Neural crest cell (in vitro differentiated cells): ENCODE measurements around the gene C14orf119. TPM values are rescaled to one million over a fixed set of nuclear protein-coding genes. Genes with fewer than 3 reads are reported as not detected.

Experiments
- DNase-seq: peaks from one replicate; pipeline ENCODE4 v3.0.0; 2021; ENCODE audit warnings: low read depth, mixed read lengths, low spot score
- H3K27ac Mint-ChIP-seq: one replicate; pipeline ENCODE4 v1.8.0; 2021; ENCODE audit warnings: mild to moderate bottlenecking, mixed read lengths; ENCODE audit not compliant: unreplicated experiment
- H3K27me3 Mint-ChIP-seq: 2 replicates; pipeline ENCODE4 v1.8.0; 2021; ENCODE audit warnings: low read depth, mild to moderate bottlenecking, mixed read lengths
- H3K36me3 Mint-ChIP-seq: 2 replicates; pipeline ENCODE4 v1.8.0; 2021; ENCODE audit warnings: low read depth, mild to moderate bottlenecking, mixed read lengths
- H3K4me1 Mint-ChIP-seq: 2 replicates; pipeline ENCODE4 v1.8.0; 2021; ENCODE audit warnings: mixed read lengths
- H3K4me3 Mint-ChIP-seq: one replicate; pipeline ENCODE4 v1.8.0; 2021; ENCODE audit warnings: mild to moderate bottlenecking, mixed read lengths
- H3K9me3 Mint-ChIP-seq: 2 replicates; pipeline ENCODE4 v1.8.0; 2021; ENCODE audit warnings: mixed read lengths
- total RNA-seq: library from RNA; stranded (reverse); gene quantifications from 2 replicates; pipeline ENCODE4 v1.2.1, GENCODE V29; 2021
- TF ChIP-seq, protein P1 (sequence below): fragments of 200-600 bp; sonication (generic); conservative IDR thresholded peaks from 2 replicates; pipeline ENCODE4 v1.5.0; 2021; ENCODE audit warnings: antibody characterized with exemption, mild to moderate bottlenecking

C14orf119 gene
- total RNA-seq, 1 donor from 2014 or later: 48.6 TPM

GRCh38 chr14:23076785-23077408 is 18.4 kb upstream of the C14orf119 start:
- Mint-ChIP-seq H3K4me1 (peaks cover 10% of the 10 kb centered on the region), H3K36me3 (peaks cover 11% of the 10 kb centered on the region), H3K9me3 (no peaks in the 10 kb centered on the region), H3K4me3 (no peak overlapping the region), H3K27me3 (no peaks in the 10 kb centered on the region), H3K27ac (no peak overlapping the region)
- DNase-seq: no peak
- TF ChIP-seq, protein P1, sequence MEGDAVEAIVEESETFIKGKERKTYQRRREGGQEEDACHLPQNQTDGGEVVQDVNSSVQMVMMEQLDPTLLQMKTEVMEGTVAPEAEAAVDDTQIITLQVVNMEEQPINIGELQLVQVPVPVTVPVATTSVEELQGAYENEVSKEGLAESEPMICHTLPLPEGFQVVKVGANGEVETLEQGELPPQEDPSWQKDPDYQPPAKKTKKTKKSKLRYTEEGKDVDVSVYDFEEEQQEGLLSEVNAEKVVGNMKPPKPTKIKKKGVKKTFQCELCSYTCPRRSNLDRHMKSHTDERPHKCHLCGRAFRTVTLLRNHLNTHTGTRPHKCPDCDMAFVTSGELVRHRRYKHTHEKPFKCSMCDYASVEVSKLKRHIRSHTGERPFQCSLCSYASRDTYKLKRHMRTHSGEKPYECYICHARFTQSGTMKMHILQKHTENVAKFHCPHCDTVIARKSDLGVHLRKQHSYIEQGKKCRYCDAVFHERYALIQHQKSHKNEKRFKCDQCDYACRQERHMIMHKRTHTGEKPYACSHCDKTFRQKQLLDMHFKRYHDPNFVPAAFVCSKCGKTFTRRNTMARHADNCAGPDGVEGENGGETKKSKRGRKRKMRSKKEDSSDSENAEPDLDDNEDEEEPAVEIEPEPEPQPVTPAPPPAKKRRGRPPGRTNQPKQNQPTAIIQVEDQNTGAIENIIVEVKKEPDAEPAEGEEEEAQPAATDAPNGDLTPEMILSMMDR: peak; percentile 77

- Mint-ChIP-seq H3K4me3 (no peak overlapping the region), H3K27me3 (no peaks in the 10 kb centered on the region), H3K9me3 (no peaks in the 10 kb centered on the region), H3K36me3 (peaks cover 11% of the 10 kb centered on the region), H3K27ac (no peak overlapping the region), H3K4me1 (no peaks in the 10 kb centered on the region)
- no peak for DNase-seq
- TF ChIP-seq, protein P1: no peak
Measured at GRCh38 chr14:23077962-23078361, 17.3 kb upstream of the C14orf119 start.

DNA sequence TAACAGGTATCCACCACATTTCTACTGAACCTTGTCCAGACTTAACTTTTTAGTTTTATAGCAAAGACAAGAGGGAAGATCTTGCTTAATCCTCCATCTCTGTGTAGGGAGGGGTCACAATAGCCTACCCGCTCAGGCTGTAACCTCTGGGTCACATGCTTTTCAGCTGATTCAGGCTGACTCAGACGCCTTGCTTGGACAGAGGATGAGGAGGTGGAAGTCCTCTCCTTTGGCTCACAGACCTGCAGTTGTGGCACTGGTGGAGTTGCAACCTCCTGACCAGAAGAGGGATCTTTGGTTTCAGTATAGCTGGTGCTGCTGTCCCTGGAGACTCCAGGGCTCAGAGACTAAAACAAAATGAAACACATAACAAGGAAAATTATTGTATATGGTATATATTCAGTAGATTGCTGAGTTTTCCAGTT is 16.6 kb upstream of the C14orf119 start:
- TF ChIP-seq, protein P1: no peak
- Mint-ChIP-seq H3K9me3 (no peaks in the 10 kb centered on the region), H3K4me1 (no peaks in the 10 kb centered on the region), H3K27ac (no peak overlapping the region), H3K27me3 (no peaks in the 10 kb centered on the region), H3K4me3 (no peak overlapping the region), H3K36me3 (peaks cover 11% of the 10 kb centered on the region)
- no peak for DNase-seq

DNA sequence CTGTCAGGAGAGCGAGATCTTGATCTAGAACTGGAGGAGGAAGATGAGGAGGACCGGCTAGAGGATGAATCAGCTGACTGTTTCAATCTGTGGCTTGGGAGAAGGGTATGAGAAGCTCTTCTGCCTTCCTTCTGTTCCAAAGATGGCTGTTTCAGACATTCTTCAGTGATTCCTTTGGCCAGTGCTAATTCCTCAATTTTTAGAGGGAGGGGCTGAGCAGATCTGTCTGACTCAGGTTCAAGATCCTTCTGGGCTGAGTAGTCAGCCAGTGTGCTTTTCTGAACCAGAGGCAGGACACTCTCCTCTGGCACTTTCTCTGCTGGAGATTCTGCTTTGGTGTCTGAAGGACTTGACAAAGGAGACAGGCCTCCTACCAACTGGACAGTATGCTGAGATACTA is 15.6 kb upstream of the C14orf119 start:
- no peak overlapping the region for H3K4me3 Mint-ChIP-seq
- no peak overlapping the region for H3K27ac Mint-ChIP-seq
- H3K4me1 Mint-ChIP-seq: no peaks in the 10 kb centered on the region
- peaks cover 11% of the 10 kb centered on the region for H3K36me3 Mint-ChIP-seq
- DNase-seq: no peak
- no peaks in the 10 kb centered on the region for H3K9me3 Mint-ChIP-seq
- no peaks in the 10 kb centered on the region for H3K27me3 Mint-ChIP-seq
- TF ChIP-seq, protein P1: no peak

- Mint-ChIP-seq H3K36me3 (peaks cover 11% of the 10 kb centered on the region), H3K4me1 (no peaks in the 10 kb centered on the region), H3K4me3 (no peak overlapping the region), H3K27me3 (no peaks in the 10 kb centered on the region), H3K27ac (no peak overlapping the region), H3K9me3 (no peaks in the 10 kb centered on the region)
- DNase-seq: no peak
- TF ChIP-seq, protein P1: no peak
Measured at GRCh38 chr14:23080474-23080873, 14.8 kb upstream of the C14orf119 start.
